PC-3 (cell line): ENCODE data around the gene SNCA. TPM values are rescaled to one million over a fixed set of nuclear protein-coding genes. Genes with fewer than 3 reads are reported as not detected.

Experiments
- ATAC-seq: fragments of 200-7000 bp; cut with Tn5 transposase; 2 replicates; pipeline ENCODE4 v1.9.1; 2020; ENCODE audit warnings: mild to moderate bottlenecking, moderate library complexity
- BruUV-seq: library from RNA; stranded (reverse); fragments of 400-500 nt; replicated peaks from 2 replicates; lab custom pipeline; 2021; lab: Mats Ljungman, UMichigan
- CTCF ChIA-PET: fragments of 300-600 bp; sonication (Branson Sonifier 250); formaldehyde crosslinking; loops from one replicate; lab custom pipeline; 2022; ENCODE audit warnings: antibody characterized with exemption; lab: Charles Lee
- POLR2A ChIA-PET: fragments of 300-600 bp; sonication (Branson Sonifier 250); formaldehyde crosslinking; loops from one replicate; lab custom pipeline; 2022; ENCODE audit warnings: antibody characterized with exemption; ENCODE audit not compliant: unreplicated experiment; lab: Charles Lee
- DNase-seq: peaks from one replicate; pipeline ENCODE4 v3.0.0-alpha.2; 2015
- H2AFZ ChIP-seq: fragments of 300-600 bp; sonication (generic); 2 replicates; pipeline ENCODE4 v1.6.0; 2016; ENCODE audit warnings: antibody characterized with exemption, low read length
- H3F3A ChIP-seq: fragments of 300-600 bp; sonication (generic); one replicate; pipeline ENCODE4 v1.6.0; 2017; ENCODE audit warnings: antibody characterized with exemption, low read length, control low read depth, mild to moderate bottlenecking; ENCODE audit not compliant: unreplicated experiment
- H3K27ac ChIP-seq: fragments of 300-600 bp; sonication (generic); 2 replicates; pipeline ENCODE4 v1.5.1; 2016; ENCODE audit warnings: mild to moderate bottlenecking, low read length
- H3K27me3 ChIP-seq: fragments of 300-600 bp; sonication (generic); 2 replicates; pipeline ENCODE4 v1.6.1; 2016; ENCODE audit warnings: low read length, mixed read lengths
- H3K36me3 ChIP-seq: fragments of 300-600 bp; sonication (generic); 2 replicates; pipeline ENCODE4 v1.6.1; 2016; ENCODE audit warnings: low read depth, mixed run types, low read length, mixed read lengths
- H3K4me1 ChIP-seq: fragments of 300-600 bp; sonication (generic); 2 replicates; pipeline ENCODE4 v1.5.1; 2016; ENCODE audit warnings: low read length; ENCODE audit not compliant: insufficient read depth
- H3K4me2 ChIP-seq: fragments of 300-600 bp; sonication (generic); 2 replicates; pipeline ENCODE4 v1.6.0; 2016; ENCODE audit warnings: low read length
- H3K4me3 ChIP-seq: fragments of 300-600 bp; sonication (generic); 2 replicates; pipeline ENCODE4 v1.5.1; 2016; ENCODE audit warnings: mild to moderate bottlenecking, low read length, mixed read lengths
- H3K79me2 ChIP-seq: fragments of 300-600 bp; sonication (generic); 2 replicates; pipeline ENCODE4 v1.6.1; 2017; ENCODE audit warnings: low read length, mixed read lengths
- H3K9ac ChIP-seq: fragments of 300-600 bp; sonication (generic); 2 replicates; pipeline ENCODE4 v1.6.0; 2016; ENCODE audit warnings: mild to moderate bottlenecking, low read length
- H3K9me2 ChIP-seq: fragments of 300-600 bp; sonication (generic); replicated peaks from 2 replicates; pipeline ENCODE4 v1.6.1; 2016; ENCODE audit warnings: mixed run types, low read length, mixed read lengths
- H3K9me3 ChIP-seq: fragments of 300-600 bp; sonication (generic); 2 replicates; pipeline ENCODE4 v1.6.1; 2016; ENCODE audit warnings: low read length, mixed read lengths
- H4K20me1 ChIP-seq: fragments of 300-600 bp; sonication (generic); 2 replicates; pipeline ENCODE4 v1.6.1; 2016; ENCODE audit warnings: low read length, mixed read lengths
- CTCF ChIP-seq: fragments of 300-600 bp; sonication (generic); conservative IDR thresholded peaks from 2 replicates; pipeline ENCODE4 v1.5.1; 2017; ENCODE audit warnings: antibody characterized with exemption, low read depth, mild to moderate bottlenecking, low read length
- EZH2 ChIP-seq: fragments of 300-600 bp; sonication (generic); IDR thresholded peaks from one replicate; pipeline ENCODE4 v1.6.1; 2017; ENCODE audit warnings: antibody characterized with exemption, mild to moderate bottlenecking, low read length; ENCODE audit not compliant: unreplicated experiment
- EZH2phosphoT487 ChIP-seq: fragments of 300-600 bp; sonication (generic); IDR thresholded peaks from 2 replicates; pipeline ENCODE4 v1.6.1; 2018; ENCODE audit warnings: mild to moderate bottlenecking, antibody characterized with exemption, low read length, borderline replicate concordance
- intact Hi-C: fragments of 100-400 bp; cut with micrococcal nuclease; formaldehyde crosslinking; loops from 2 replicates; pipeline ENCODE4 v1.9.0; 2023
- total RNA-seq: library from RNA; depleted of rRNA; stranded (reverse); fragments of >200 nt; gene quantifications from 2 replicates; pipeline ENCODE4 v1.2.3, GENCODE V29; 2014

Gene SNCA
- total RNA-seq, 1 experiment from 2014 or later = 1.2 TPM

- H3K36me3 ChIP-seq = no peaks in the 10 kb centered on the region
- H2AFZ ChIP-seq = no peak overlapping the region
- DNase-seq (no peak), ATAC-seq (no peak)
- no peaks in the 10 kb centered on the region; the same call in 1 of the 2 replicates for H3K27me3 ChIP-seq
- no peak overlapping the region for H3K4me3 ChIP-seq
- H3K4me2 ChIP-seq = no peak overlapping the region
- H3K4me1 ChIP-seq = no peaks in the 10 kb centered on the region
- no peaks in the 10 kb centered on the region for H4K20me1 ChIP-seq
- no peaks in the 10 kb centered on the region for H3K79me2 ChIP-seq
- no peak overlapping the region for H3K9ac ChIP-seq
- intact Hi-C loops = no loop called here
- H3K9me2 ChIP-seq = no peaks in the 10 kb centered on the region
- ChIA-PET CTCF (no interaction called here), POLR2A (no interaction called here)
- no peaks in the 10 kb centered on the region for H3F3A ChIP-seq
- TF ChIP-seq EZH2phosphoT487 (no peak), CTCF (no peak), EZH2 (no peak)
- H3K27ac ChIP-seq = no peak overlapping the region
- no peaks in the 10 kb centered on the region for H3K9me3 ChIP-seq
- no TSS peak for BruUV-seq
Observed at GRCh38 chr4:89821612-89822011, 15.3 kb downstream of the SNCA start.

GRCh38 chr4:89820010-89820409 is 17.0 kb downstream of the SNCA start:
- H3K27me3 ChIP-seq = no peaks in the 10 kb centered on the region
- H4K20me1 ChIP-seq = no peaks in the 10 kb centered on the region
- H3K9ac ChIP-seq = no peak overlapping the region
- ATAC-seq = no peak
- TF ChIP-seq EZH2phosphoT487 = no peak
- no peak for TF ChIP-seq EZH2
- TF ChIP-seq CTCF = no peak
- H3K27ac ChIP-seq = no peak overlapping the region
- no peak overlapping the region for H3K4me2 ChIP-seq
- no peaks in the 10 kb centered on the region for H3F3A ChIP-seq
- ChIA-PET CTCF (no interaction called here), POLR2A (no interaction called here)
- BruUV-seq = no TSS peak
- H3K4me1 ChIP-seq = no peaks in the 10 kb centered on the region
- H3K4me3 ChIP-seq = no peak overlapping the region
- no peaks in the 10 kb centered on the region for H3K9me2 ChIP-seq
- DNase-seq = no peak
- H3K9me3 ChIP-seq = no peaks in the 10 kb centered on the region
- intact Hi-C loops = no loop called here
- no peaks in the 10 kb centered on the region for H3K36me3 ChIP-seq
- H2AFZ ChIP-seq = no peak overlapping the region
- no peaks in the 10 kb centered on the region for H3K79me2 ChIP-seq

- POLR2A ChIA-PET = no interaction called here
- BruUV-seq = no TSS peak
- DNase-seq = no peak
Observed at GRCh38 chr4:89814362-89814761, 22.6 kb downstream of the SNCA start.

More at GRCh38 chr4:89814362-89814761, 22.6 kb downstream of the SNCA start:
- intact Hi-C loops = no loop called here
- Histone ChIP-seq H3K27ac (no peak overlapping the region), H3F3A (no peaks in the 10 kb centered on the region), H3K4me1 (no peaks in the 10 kb centered on the region), H4K20me1 (no peaks in the 10 kb centered on the region), H3K27me3 (peaks cover 5% of the 10 kb centered on the region; the same call in 1 of the 2 replicates), H3K36me3 (no peaks in the 10 kb centered on the region), H3K9ac (no peak overlapping the region), H3K9me3 (no peaks in the 10 kb centered on the region), H3K4me2 (no peak overlapping the region), H3K79me2 (no peaks in the 10 kb centered on the region), H3K4me3 (no peak overlapping the region), H3K9me2 (no peaks in the 10 kb centered on the region), H2AFZ (no peak overlapping the region)
- no peak for TF ChIP-seq CTCF
- no peak for TF ChIP-seq EZH2phosphoT487
- TF ChIP-seq EZH2 = no peak
- ATAC-seq = no peak
- CTCF ChIA-PET = no interaction called here
